ENCODE measurements around the gene ENOX1. TPM values are rescaled to one million over a fixed set of nuclear protein-coding genes. Genes with fewer than 3 reads are reported as not detected.

ENOX1 gene
- total and polyA plus RNA-seq, 9 of the 15 experiments (the other 6 are each of a cell fraction or from before 2014, with no cell fraction given): not detected

DNA sequence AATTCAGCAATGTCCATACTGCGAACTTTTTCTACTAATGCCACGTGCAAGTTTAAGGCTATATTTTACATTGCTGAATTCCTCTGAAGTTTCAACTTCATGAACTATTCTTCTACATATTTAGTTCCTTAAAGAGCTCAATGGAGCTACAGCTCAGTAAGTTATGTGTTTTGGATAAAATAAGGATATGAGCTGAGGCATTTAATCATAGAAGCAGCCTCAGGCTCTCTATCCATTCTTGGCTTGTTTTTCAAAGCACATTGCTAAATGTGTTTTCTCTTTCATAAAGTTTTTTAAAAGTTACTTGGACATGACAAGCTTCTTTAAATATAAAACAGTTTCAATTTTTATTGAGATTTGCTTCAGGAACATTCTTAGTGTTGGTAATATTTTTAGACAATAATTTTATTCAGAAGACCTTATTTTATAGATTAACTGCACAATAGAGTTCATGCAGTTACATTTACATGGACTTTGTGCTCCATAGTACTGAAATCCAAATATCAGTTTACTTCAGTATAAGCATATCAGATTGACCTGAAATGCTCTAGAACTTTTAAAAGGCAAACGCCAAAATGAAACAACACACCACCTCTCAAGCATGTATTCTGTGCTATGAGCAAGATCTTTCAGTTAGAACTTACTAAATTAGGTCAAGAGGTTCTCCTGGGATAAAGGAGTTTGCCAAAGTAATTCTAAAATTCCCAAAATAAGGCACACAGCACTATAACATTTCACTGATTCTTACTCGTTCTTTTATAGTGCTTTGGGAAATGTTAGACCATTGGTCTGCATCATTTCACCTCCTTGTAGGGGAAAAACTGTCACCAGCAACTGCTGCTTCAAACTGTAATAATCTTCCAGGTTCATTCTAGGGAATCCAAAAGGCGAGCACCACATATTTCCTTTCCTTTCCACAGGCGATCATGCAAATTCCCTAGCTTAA is 275.5 kb downstream of the ENOX1 start:
- Histone ChIP-seq H3K9me3 (replicated peaks; ENCODE audit: control insufficient read depth, insufficient read depth, low read depth, low read length) (no peaks in the 10 kb centered on the region), H3K27me3 (ENCODE audit: control insufficient read depth in 2 of 2, insufficient read depth in 2 of 2, low read length in 2 of 2) (no peaks in the 10 kb centered on the region), H3K4me3 (no peak overlapping the region), H3K27ac (ENCODE audit: extremely low read depth, low read depth, low read length) (no peak overlapping the region), H3K9ac (ENCODE audit: insufficient read depth in 1 of 2, low read depth in 2 of 2, low read length in 2 of 2) (no peak overlapping the region), H3K4me1 (replicated peaks in 1 of 2; ENCODE audit: control insufficient read depth in 2 of 2, insufficient read depth in 2 of 2, low read length in 2 of 2) (no peaks in the 10 kb centered on the region), H3K36me3 (ENCODE audit: control insufficient read depth, insufficient read depth, low read length) (no peaks in the 10 kb centered on the region), H4K20me1 (replicated peaks; ENCODE audit: control insufficient read depth, insufficient read depth, low read length) (no peaks in the 10 kb centered on the region), H3K4me2 (ENCODE audit: insufficient read depth, low read length) (no peak overlapping the region), H3K9me1 (ENCODE audit: control insufficient read depth, insufficient read depth, low read length) (no peaks in the 10 kb centered on the region), H2AFZ (ENCODE audit: low read depth, low read length) (no peak overlapping the region), H3K79me2 (ENCODE audit: control insufficient read depth, insufficient read depth, low read length) (no peaks in the 10 kb centered on the region)
- DNase-seq (ENCODE audit: extremely low read depth in 1 of 4, low spot score in 3 of 4): no peak
- intact Hi-C loops (cut with micrococcal nuclease): no loop called here
- CTCF ChIA-PET (ENCODE audit: low intra/inter-chr PET ratio): no interaction called here
- FAIRE-seq: no peak
- POLR2A ChIA-PET: no interaction called here
- in situ Hi-C loops (cut with MboI): no loop called here
- WGBS (ENCODE audit: insufficient coverage, low coverage, missing lambda C conversion rate): 0% methylated on average over 6 of the region's 6 CpGs
- no TSS peak for BruUV-seq (replicated peaks)
- ATAC-seq: no peak
- TF ChIP-seq HDAC3 (IDR thresholded peaks at IDR 0.05; ENCODE audit: borderline replicate concordance, partially characterized antibody) (no peak), TCFL5 (CRISPR knock-in tag; conservative IDR thresholded peaks at IDR 0.05) (no peak), ZNF324 (CRISPR knock-in tag; IDR thresholded peaks at IDR 0.05) (no peak), HNRNPL (IDR thresholded peaks at IDR 0.05; ENCODE audit: low read depth, low read length) (no peak), YBX1 (IDR thresholded peaks at IDR 0.05) (no peak), NR1H2 (CRISPR knock-in tag; IDR thresholded peaks at IDR 0.05) (no peak), HLTF (IDR thresholded peaks at IDR 0.05) (no peak), ZFP30 (CRISPR knock-in tag; IDR thresholded peaks at IDR 0.05; ENCODE audit: borderline replicate concordance) (no peak)
- TF ChIP-seq, protein P1, sequence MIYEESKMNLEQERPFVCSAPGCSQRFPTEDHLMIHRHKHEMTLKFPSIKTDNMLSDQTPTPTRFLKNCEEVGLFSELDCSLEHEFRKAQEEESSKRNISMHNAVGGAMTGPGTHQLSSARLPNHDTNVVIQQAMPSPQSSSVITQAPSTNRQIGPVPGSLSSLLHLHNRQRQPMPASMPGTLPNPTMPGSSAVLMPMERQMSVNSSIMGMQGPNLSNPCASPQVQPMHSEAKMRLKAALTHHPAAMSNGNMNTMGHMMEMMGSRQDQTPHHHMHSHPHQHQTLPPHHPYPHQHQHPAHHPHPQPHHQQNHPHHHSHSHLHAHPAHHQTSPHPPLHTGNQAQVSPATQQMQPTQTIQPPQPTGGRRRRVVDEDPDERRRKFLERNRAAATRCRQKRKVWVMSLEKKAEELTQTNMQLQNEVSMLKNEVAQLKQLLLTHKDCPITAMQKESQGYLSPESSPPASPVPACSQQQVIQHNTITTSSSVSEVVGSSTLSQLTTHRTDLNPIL (CRISPR knock-in tag; IDR thresholded peaks at IDR 0.05): no peak
- TF ChIP-seq, protein P2, sequence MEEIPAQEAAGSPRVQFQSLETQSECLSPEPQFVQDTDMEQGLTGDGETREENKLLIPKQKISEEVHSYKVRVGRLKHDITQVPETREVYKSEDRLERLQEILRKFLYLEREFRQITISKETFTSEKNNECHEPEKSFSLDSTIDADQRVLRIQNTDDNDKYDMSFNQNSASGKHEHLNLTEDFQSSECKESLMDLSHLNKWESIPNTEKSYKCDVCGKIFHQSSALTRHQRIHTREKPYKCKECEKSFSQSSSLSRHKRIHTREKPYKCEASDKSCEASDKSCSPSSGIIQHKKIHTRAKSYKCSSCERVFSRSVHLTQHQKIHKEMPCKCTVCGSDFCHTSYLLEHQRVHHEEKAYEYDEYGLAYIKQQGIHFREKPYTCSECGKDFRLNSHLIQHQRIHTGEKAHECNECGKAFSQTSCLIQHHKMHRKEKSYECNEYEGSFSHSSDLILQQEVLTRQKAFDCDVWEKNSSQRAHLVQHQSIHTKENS (CRISPR knock-in tag; IDR thresholded peaks at IDR 0.05): no peak
- TF ChIP-seq, protein P3, sequence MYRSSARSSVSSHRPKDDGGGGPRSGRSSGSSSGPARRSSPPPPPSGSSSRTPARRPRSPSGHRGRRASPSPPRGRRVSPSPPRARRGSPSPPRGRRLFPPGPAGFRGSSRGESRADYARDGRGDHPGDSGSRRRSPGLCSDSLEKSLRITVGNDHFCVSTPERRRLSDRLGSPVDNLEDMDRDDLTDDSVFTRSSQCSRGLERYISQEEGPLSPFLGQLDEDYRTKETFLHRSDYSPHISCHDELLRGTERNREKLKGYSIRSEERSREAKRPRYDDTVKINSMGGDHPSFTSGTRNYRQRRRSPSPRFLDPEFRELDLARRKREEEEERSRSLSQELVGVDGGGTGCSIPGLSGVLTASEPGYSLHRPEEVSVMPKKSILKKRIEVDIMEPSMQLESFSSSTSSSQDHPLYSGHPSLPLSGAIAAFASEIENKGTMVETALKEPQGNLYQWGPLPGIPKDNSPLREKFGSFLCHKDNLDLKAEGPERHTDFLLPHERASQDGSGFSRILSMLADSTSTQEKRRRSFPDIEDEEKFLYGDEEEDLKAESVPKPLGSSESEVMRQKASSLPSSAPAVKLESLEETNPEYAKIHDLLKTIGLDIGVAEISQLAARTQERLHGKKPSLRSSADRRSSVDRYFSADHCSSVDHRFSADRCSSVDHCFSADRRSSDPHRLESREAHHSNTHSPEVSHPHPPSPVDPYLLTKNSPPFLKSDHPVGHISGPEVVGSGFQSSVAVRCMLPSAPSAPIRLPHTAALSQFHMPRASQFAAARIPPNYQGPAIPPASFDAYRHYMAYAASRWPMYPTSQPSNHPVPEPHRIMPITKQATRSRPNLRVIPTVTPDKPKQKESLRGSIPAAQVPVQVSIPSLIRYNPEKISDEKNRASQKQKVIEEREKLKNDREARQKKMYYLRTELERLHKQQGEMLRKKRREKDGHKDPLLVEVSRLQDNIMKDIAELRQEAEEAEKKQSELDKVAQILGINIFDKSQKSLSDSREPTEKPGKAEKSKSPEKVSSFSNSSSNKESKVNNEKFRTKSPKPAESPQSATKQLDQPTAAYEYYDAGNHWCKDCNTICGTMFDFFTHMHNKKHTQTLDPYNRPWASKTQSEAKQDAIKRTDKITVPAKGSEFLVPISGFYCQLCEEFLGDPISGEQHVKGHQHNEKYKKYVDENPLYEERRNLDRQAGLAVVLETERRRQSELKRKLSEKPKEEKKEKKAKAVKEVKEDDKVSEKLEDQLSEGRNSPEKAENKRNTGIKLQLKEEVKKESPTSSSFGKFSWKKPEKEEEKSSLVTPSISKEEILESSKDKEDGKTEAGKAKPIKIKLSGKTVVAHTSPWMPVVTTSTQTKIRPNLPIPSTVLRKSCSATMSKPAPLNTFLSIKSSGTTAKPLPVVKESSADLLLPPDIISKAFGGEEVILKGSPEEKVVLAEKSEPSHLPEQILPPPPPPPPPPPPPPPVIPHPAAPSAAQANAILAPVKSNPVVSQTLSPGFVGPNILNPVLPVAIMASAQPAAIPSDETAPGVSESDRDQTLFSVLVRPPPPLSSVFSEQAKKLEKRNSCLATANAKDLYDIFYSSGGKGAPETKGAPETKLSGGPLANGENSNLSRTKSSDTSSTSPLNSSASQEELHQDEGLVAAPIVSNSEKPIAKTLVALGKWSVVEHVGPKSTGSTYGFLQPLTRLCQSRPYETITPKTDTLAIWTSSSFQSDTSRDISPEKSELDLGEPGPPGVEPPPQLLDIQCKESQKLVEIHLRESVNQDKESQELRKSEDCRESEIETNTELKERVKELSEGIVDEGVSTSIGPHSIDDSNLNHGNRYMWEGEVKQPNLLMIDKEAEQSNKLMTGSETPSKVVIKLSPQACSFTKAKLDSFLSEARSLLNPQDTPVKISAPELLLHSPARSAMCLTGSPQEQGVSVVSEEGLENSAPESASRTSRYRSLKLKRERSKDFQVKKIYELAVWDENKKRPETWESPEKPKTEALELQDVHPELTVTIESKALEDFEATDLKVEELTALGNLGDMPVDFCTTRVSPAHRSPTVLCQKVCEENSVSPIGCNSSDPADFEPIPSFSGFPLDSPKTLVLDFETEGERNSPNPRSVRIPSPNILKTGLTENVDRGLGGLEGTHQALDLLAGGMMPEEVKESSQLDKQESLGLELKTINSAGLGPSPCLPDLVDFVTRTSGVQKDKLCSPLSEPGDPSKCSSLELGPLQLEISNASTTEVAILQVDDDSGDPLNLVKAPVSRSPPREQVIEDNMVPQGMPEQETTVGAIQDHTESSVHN (IDR thresholded peaks at IDR 0.05; ENCODE audit: borderline replicate concordance in 1 of 2, low read depth in 1 of 2): no peak
